Measurements from ENCODE around the gene ELP1.

ELP1 gene

GRCh38 chr9:108867116-108867515, 66.8 kb downstream of the ELP1 start:
- Histone ChIP-seq H3K36me3 (ENCODE audit: control insufficient read depth in 1 of 2, insufficient read depth in 2 of 2, low read depth in 1 of 2, low read length in 2 of 2) (peaks cover 16 to 44% of the 10 kb centered on the region in 2 experiments), H3K4me2 (ENCODE audit: low read length, poor library complexity, severe bottlenecking) (no peak overlapping the region), H3K23ac (ENCODE audit: low read length in 2 of 2) (no peak overlapping the region), H2BK12ac (ENCODE audit: low read length in 2 of 2) (no peak overlapping the region), H3K4me1 (ENCODE audit: control insufficient read depth, insufficient read depth, low read depth, low read length) (peaks cover 2% of the 10 kb centered on the region), H4K91ac (ENCODE audit: low read length) (no peak overlapping the region), H2BK15ac (ENCODE audit: low read depth, poor library complexity, severe bottlenecking) (no peak overlapping the region), H4K8ac (ENCODE audit: low read length) (no peak overlapping the region), H3K9me3 (ENCODE audit: control insufficient read depth, low read length) (peaks cover 12% of the 10 kb centered on the region), H2AK5ac (ENCODE audit: low read length, severe bottlenecking) (no peak overlapping the region), H3K18ac (ENCODE audit: low read depth in 1 of 2, low read length in 2 of 2) (no peak overlapping the region), H3K79me1 (replicated peaks; ENCODE audit: low read length, poor library complexity, severe bottlenecking) (peaks cover 2% of the 10 kb centered on the region), H2BK5ac (ENCODE audit: low read depth, low read length, poor library complexity, severe bottlenecking) (no peak overlapping the region), H3K9ac (ENCODE audit: low read length) (no peak overlapping the region), H3K4ac (ENCODE audit: low read depth in 1 of 2, low read length in 2 of 2) (no peak overlapping the region), H3K27me3 (ENCODE audit: control insufficient read depth in 1 of 2, insufficient read depth in 1 of 2, low read length in 2 of 2) (no peaks in the 10 kb centered on the region), H3K27ac (ENCODE audit: low read length, poor library complexity, severe bottlenecking) (no peak overlapping the region), H2BK120ac (ENCODE audit: low read depth, low read length) (no peak overlapping the region), H3K4me3 (ENCODE audit: insufficient read depth in 1 of 2, low read depth in 1 of 2, low read length in 2 of 2) (no peak overlapping the region), H2AFZ (ENCODE audit: low read depth, low read length) (no peak overlapping the region), H3K14ac (ENCODE audit: low read length in 2 of 2) (no peak overlapping the region)
- no peak for DNase-seq

GRCh38 chr9:108866001-108866420, 67.9 kb downstream of the ELP1 start:
- WGBS, result 86% methylated on average over 2 of the region's 2 CpGs
- Histone ChIP-seq H2BK15ac (ENCODE audit: low read depth, poor library complexity, severe bottlenecking) (no peak overlapping the region), H2BK120ac (ENCODE audit: low read depth, low read length) (no peak overlapping the region), H3K27ac (ENCODE audit: low read length, poor library complexity, severe bottlenecking) (no peak overlapping the region), H4K91ac (ENCODE audit: low read length) (no peak overlapping the region), H2BK12ac (ENCODE audit: low read length in 2 of 2) (no peak overlapping the region), H3K36me3 (ENCODE audit: control insufficient read depth in 1 of 2, insufficient read depth in 2 of 2, low read depth in 1 of 2, low read length in 2 of 2) (peaks cover 12 to 32% of the 10 kb centered on the region in 2 experiments), H4K8ac (ENCODE audit: low read length) (no peak overlapping the region), H3K4me3 (ENCODE audit: insufficient read depth in 1 of 2, low read depth in 1 of 2, low read length in 2 of 2) (no peak overlapping the region), H3K18ac (ENCODE audit: low read depth in 1 of 2, low read length in 2 of 2) (no peak overlapping the region), H2BK5ac (ENCODE audit: low read depth, low read length, poor library complexity, severe bottlenecking) (no peak overlapping the region), H2AK5ac (ENCODE audit: low read length, severe bottlenecking) (no peak overlapping the region), H2AFZ (ENCODE audit: low read depth, low read length) (no peak overlapping the region), H3K27me3 (ENCODE audit: control insufficient read depth in 1 of 2, insufficient read depth in 1 of 2, low read length in 2 of 2) (no peaks in the 10 kb centered on the region), H3K9ac (ENCODE audit: low read length) (no peak overlapping the region), H3K4me2 (ENCODE audit: low read length, poor library complexity, severe bottlenecking) (no peak overlapping the region), H3K79me1 (replicated peaks; ENCODE audit: low read length, poor library complexity, severe bottlenecking) (no peaks in the 10 kb centered on the region), H3K4me1 (ENCODE audit: control insufficient read depth, insufficient read depth, low read depth, low read length) (peaks cover 2% of the 10 kb centered on the region), H3K14ac (ENCODE audit: low read length in 2 of 2) (no peak overlapping the region), H3K23ac (ENCODE audit: low read length in 2 of 2) (no peak overlapping the region), H3K4ac (ENCODE audit: low read depth in 1 of 2, low read length in 2 of 2) (no peak overlapping the region), H3K9me3 (ENCODE audit: control insufficient read depth, low read length) (peaks cover under 1% of the 10 kb centered on the region)
- DNase-seq, result no peak

- Histone ChIP-seq H3K4ac (ENCODE audit: low read depth in 1 of 2, low read length in 2 of 2) (no peak overlapping the region), H3K27me3 (ENCODE audit: control insufficient read depth in 1 of 2, insufficient read depth in 1 of 2, low read length in 2 of 2) (no peaks in the 10 kb centered on the region), H3K9me3 (ENCODE audit: control insufficient read depth, low read length) (no peaks in the 10 kb centered on the region), H4K91ac (ENCODE audit: low read length) (no peak overlapping the region), H3K4me1 (ENCODE audit: control insufficient read depth, insufficient read depth, low read depth, low read length) (peaks cover 2% of the 10 kb centered on the region), H2BK12ac (ENCODE audit: low read length in 2 of 2) (no peak overlapping the region), H2BK15ac (ENCODE audit: low read depth, poor library complexity, severe bottlenecking) (no peak overlapping the region), H2AK5ac (ENCODE audit: low read length, severe bottlenecking) (no peak overlapping the region), H2BK5ac (ENCODE audit: low read depth, low read length, poor library complexity, severe bottlenecking) (no peak overlapping the region), H2BK120ac (ENCODE audit: low read depth, low read length) (no peak overlapping the region), H3K23ac (ENCODE audit: low read length in 2 of 2) (no peak overlapping the region), H3K18ac (ENCODE audit: low read depth in 1 of 2, low read length in 2 of 2) (no peak overlapping the region), H3K36me3 (ENCODE audit: control insufficient read depth in 1 of 2, insufficient read depth in 2 of 2, low read depth in 1 of 2, low read length in 2 of 2) (peaks cover 12 to 25% of the 10 kb centered on the region in 2 experiments), H3K4me3 (ENCODE audit: insufficient read depth in 1 of 2, low read depth in 1 of 2, low read length in 2 of 2) (no peak overlapping the region), H2AFZ (ENCODE audit: low read depth, low read length) (no peak overlapping the region), H3K9ac (ENCODE audit: low read length) (no peak overlapping the region), H3K79me1 (replicated peaks; ENCODE audit: low read length, poor library complexity, severe bottlenecking) (no peaks in the 10 kb centered on the region), H3K4me2 (ENCODE audit: low read length, poor library complexity, severe bottlenecking) (no peak overlapping the region), H3K27ac (ENCODE audit: low read length, poor library complexity, severe bottlenecking) (no peak overlapping the region), H4K8ac (ENCODE audit: low read length) (no peak overlapping the region), H3K14ac (ENCODE audit: low read length in 2 of 2) (no peak overlapping the region)
- DNase-seq, result no peak
- WGBS, result 81% methylated on average over 3 of the region's 4 CpGs
Observed at GRCh38 chr9:108865037-108865436, 68.9 kb downstream of the ELP1 start.

GRCh38 chr9:108864446-108864845, 69.5 kb downstream of the ELP1 start:
- Histone ChIP-seq H3K4me2 (ENCODE audit: low read length, poor library complexity, severe bottlenecking) (no peak overlapping the region), H3K23ac (ENCODE audit: low read length in 2 of 2) (no peak overlapping the region), H3K27me3 (ENCODE audit: control insufficient read depth in 1 of 2, insufficient read depth in 1 of 2, low read length in 2 of 2) (no peaks in the 10 kb centered on the region), H2BK5ac (ENCODE audit: low read depth, low read length, poor library complexity, severe bottlenecking) (no peak overlapping the region), H2AK5ac (ENCODE audit: low read length, severe bottlenecking) (no peak overlapping the region), H3K14ac (ENCODE audit: low read length in 2 of 2) (no peak overlapping the region), H4K91ac (ENCODE audit: low read length) (no peak overlapping the region), H3K4me1 (ENCODE audit: control insufficient read depth, insufficient read depth, low read depth, low read length) (peaks cover 5% of the 10 kb centered on the region), H3K18ac (ENCODE audit: low read depth in 1 of 2, low read length in 2 of 2) (no peak overlapping the region), H2BK12ac (ENCODE audit: low read length in 2 of 2) (no peak overlapping the region), H3K9me3 (ENCODE audit: control insufficient read depth, low read length) (no peaks in the 10 kb centered on the region), H4K8ac (ENCODE audit: low read length) (no peak overlapping the region), H3K9ac (ENCODE audit: low read length) (no peak overlapping the region), H3K36me3 (ENCODE audit: control insufficient read depth in 1 of 2, insufficient read depth in 2 of 2, low read depth in 1 of 2, low read length in 2 of 2) (peaks cover 12 to 19% of the 10 kb centered on the region in 2 experiments), H2BK15ac (ENCODE audit: low read depth, poor library complexity, severe bottlenecking) (no peak overlapping the region), H3K79me1 (replicated peaks; ENCODE audit: low read length, poor library complexity, severe bottlenecking) (no peaks in the 10 kb centered on the region), H2BK120ac (ENCODE audit: low read depth, low read length) (no peak overlapping the region), H3K4ac (ENCODE audit: low read depth in 1 of 2, low read length in 2 of 2) (no peak overlapping the region), H2AFZ (ENCODE audit: low read depth, low read length) (no peak overlapping the region), H3K27ac (ENCODE audit: low read length, poor library complexity, severe bottlenecking) (no peak overlapping the region), H3K4me3 (ENCODE audit: insufficient read depth in 1 of 2, low read depth in 1 of 2, low read length in 2 of 2) (no peak overlapping the region)
- 96% methylated on average over 2 of the region's 3 CpGs for WGBS
- no peak for DNase-seq
